ENCODE data around the gene ARHGAP33.
"Not testable (repeated sequence)": the region's sequence is repeated elsewhere in the genome, so short reads cannot be mapped to it uniquely, and the experiment has no call there.

The ARHGAP33 gene

GRCh38 chr19:35790981-35791813 lies 15.8 kb downstream of the ARHGAP33 start:
- Histone ChIP-seq H3K4me1 (ENCODE audit: control extremely low read depth in 1 of 4, control insufficient read depth in 4 of 4, insufficient read depth in 4 of 4, low read length in 3 of 4) (no peaks in the 10 kb centered on the region), H3K27ac (ENCODE audit: insufficient read depth in 1 of 2, low read depth in 1 of 2, low read length in 2 of 2, poor library complexity in 1 of 2, severe bottlenecking in 2 of 2) (no peak overlapping the region), H3K4me3 (ENCODE audit: control insufficient read depth in 1 of 7, extremely low read depth in 1 of 7, insufficient read depth in 4 of 7, low read depth in 2 of 7, low read length in 6 of 7) (no peak overlapping the region), H3K36me3 (ENCODE audit: control insufficient read depth in 4 of 4, insufficient read depth in 4 of 4, low read length in 3 of 4) (peaks cover 0 to 9% (median 0%) of the 10 kb centered on the region in 4 experiments), H3K9me3 (ENCODE audit: control extremely low read depth in 1 of 5, control insufficient read depth in 4 of 5, insufficient read depth in 2 of 5, low read depth in 1 of 5, low read length in 4 of 5) (no peaks in the 10 kb centered on the region), H3K27me3 (replicated peaks in 2 of 5; ENCODE audit: control insufficient read depth in 4 of 5, insufficient read depth in 5 of 5, low read length in 4 of 5) (peaks cover 0 to 9% (median 3%) of the 10 kb centered on the region in 5 experiments)
- 93% methylated on average over 18 of the region's 20 CpGs for WGBS (ENCODE audit: insufficient coverage)
- ChIA-PET POLR2A (interaction anchor here (0.6 kb wide), 1 partner anchor 13 kb away, joined by 3 read pairs; no protein-coding TSS in a partner anchor), CTCF (no interaction called here)
- DNase-seq: peak in 2 of 3 donors; percentile 14 to 16

GRCh38 chr19:35791814-35792279 lies 16.5 kb downstream of the ARHGAP33 start:
- peaks cover 2 to 15% (median 8%) of the 10 kb centered on the region in 5 experiments for H3K27me3 ChIP-seq (replicated peaks in 2 of 5; ENCODE audit: control insufficient read depth in 4 of 5, insufficient read depth in 5 of 5, low read length in 4 of 5)
- DNase-seq: no peak
- ChIA-PET POLR2A (no interaction called here), CTCF (no interaction called here)
- no peaks in the 10 kb centered on the region for H3K9me3 ChIP-seq (ENCODE audit: control extremely low read depth in 1 of 5, control insufficient read depth in 4 of 5, insufficient read depth in 2 of 5, low read depth in 1 of 5, low read length in 4 of 5)
- H3K4me3 ChIP-seq (ENCODE audit: control insufficient read depth in 1 of 7, extremely low read depth in 1 of 7, insufficient read depth in 4 of 7, low read depth in 2 of 7, low read length in 6 of 7): no peak overlapping the region
- no peaks in the 10 kb centered on the region for H3K4me1 ChIP-seq (ENCODE audit: control extremely low read depth in 1 of 4, control insufficient read depth in 4 of 4, insufficient read depth in 4 of 4, low read length in 3 of 4)
- peaks cover 0 to 5% (median 0%) of the 10 kb centered on the region in 4 experiments for H3K36me3 ChIP-seq (ENCODE audit: control insufficient read depth in 4 of 4, insufficient read depth in 4 of 4, low read length in 3 of 4)
- no peak overlapping the region for H3K27ac ChIP-seq (ENCODE audit: insufficient read depth in 1 of 2, low read depth in 1 of 2, low read length in 2 of 2, poor library complexity in 1 of 2, severe bottlenecking in 2 of 2)
- WGBS (ENCODE audit: insufficient coverage): 100% methylated on average over 7 of the region's 9 CpGs

GRCh38 chr19:35792312-35792711 lies 16.9 kb downstream of the ARHGAP33 start:
- CTCF ChIA-PET: no interaction called here
- 94% methylated on average over 15 of the region's 15 CpGs for WGBS (ENCODE audit: insufficient coverage)
- peaks cover 2 to 20% (median 8%) of the 10 kb centered on the region in 5 experiments for H3K27me3 ChIP-seq (replicated peaks in 2 of 5; ENCODE audit: control insufficient read depth in 4 of 5, insufficient read depth in 5 of 5, low read length in 4 of 5)
- peaks cover 0 to 5% (median 2%) of the 10 kb centered on the region in 4 experiments for H3K4me1 ChIP-seq (ENCODE audit: control extremely low read depth in 1 of 4, control insufficient read depth in 4 of 4, insufficient read depth in 4 of 4, low read length in 3 of 4)
- peaks cover 0 to 1% (median 0%) of the 10 kb centered on the region in 4 experiments for H3K36me3 ChIP-seq (ENCODE audit: control insufficient read depth in 4 of 4, insufficient read depth in 4 of 4, low read length in 3 of 4)
- no peak overlapping the region for H3K4me3 ChIP-seq (ENCODE audit: control insufficient read depth in 1 of 7, extremely low read depth in 1 of 7, insufficient read depth in 4 of 7, low read depth in 2 of 7, low read length in 6 of 7)
- H3K27ac ChIP-seq (ENCODE audit: insufficient read depth in 1 of 2, low read depth in 1 of 2, low read length in 2 of 2, poor library complexity in 1 of 2, severe bottlenecking in 2 of 2): no peak overlapping the region
- no peak for DNase-seq
- POLR2A ChIA-PET: no interaction called here
- no peaks in the 10 kb centered on the region for H3K9me3 ChIP-seq (ENCODE audit: control extremely low read depth in 1 of 5, control insufficient read depth in 4 of 5, insufficient read depth in 2 of 5, low read depth in 1 of 5, low read length in 4 of 5)

GRCh38 chr19:35792888-35793287 lies 17.5 kb downstream of the ARHGAP33 start:
- ChIA-PET POLR2A (no interaction called here), CTCF (no interaction called here)
- DNase-seq: no peak
- Histone ChIP-seq H3K9me3 (ENCODE audit: control extremely low read depth in 1 of 5, control insufficient read depth in 4 of 5, insufficient read depth in 2 of 5, low read depth in 1 of 5, low read length in 4 of 5) (no peaks in the 10 kb centered on the region), H3K4me1 (ENCODE audit: control extremely low read depth in 1 of 4, control insufficient read depth in 4 of 4, insufficient read depth in 4 of 4, low read length in 3 of 4) (peaks cover 0 to 9% (median 4%) of the 10 kb centered on the region in 4 experiments), H3K27ac (ENCODE audit: insufficient read depth in 1 of 2, low read depth in 1 of 2, low read length in 2 of 2, poor library complexity in 1 of 2, severe bottlenecking in 2 of 2) (no peak overlapping the region), H3K27me3 (replicated peaks in 2 of 5; ENCODE audit: control insufficient read depth in 4 of 5, insufficient read depth in 5 of 5, low read length in 4 of 5) (peaks cover 2 to 26% (median 8%) of the 10 kb centered on the region in 5 experiments), H3K4me3 (ENCODE audit: control insufficient read depth in 1 of 7, extremely low read depth in 1 of 7, insufficient read depth in 4 of 7, low read depth in 2 of 7, low read length in 6 of 7) (no peak overlapping the region), H3K36me3 (ENCODE audit: control insufficient read depth in 4 of 4, insufficient read depth in 4 of 4, low read length in 3 of 4) (no peaks in the 10 kb centered on the region)
- 94% methylated on average over 8 of the region's 8 CpGs for WGBS (ENCODE audit: insufficient coverage)

GRCh38 chr19:35793381-35794165 lies 18.2 kb downstream of the ARHGAP33 start:
- Histone ChIP-seq H3K27ac (ENCODE audit: insufficient read depth in 1 of 2, low read depth in 1 of 2, low read length in 2 of 2, poor library complexity in 1 of 2, severe bottlenecking in 2 of 2) (no peak overlapping the region), H3K27me3 (replicated peaks in 2 of 5; ENCODE audit: control insufficient read depth in 4 of 5, insufficient read depth in 5 of 5, low read length in 4 of 5) (peaks cover 2 to 30% (median 10%) of the 10 kb centered on the region in 5 experiments), H3K9me3 (ENCODE audit: control extremely low read depth in 1 of 5, control insufficient read depth in 4 of 5, insufficient read depth in 2 of 5, low read depth in 1 of 5, low read length in 4 of 5) (no peaks in the 10 kb centered on the region), H3K4me3 (ENCODE audit: control insufficient read depth in 1 of 7, extremely low read depth in 1 of 7, insufficient read depth in 4 of 7, low read depth in 2 of 7, low read length in 6 of 7) (no peak overlapping the region), H3K36me3 (ENCODE audit: control insufficient read depth in 4 of 4, insufficient read depth in 4 of 4, low read length in 3 of 4) (no peaks in the 10 kb centered on the region), H3K4me1 (ENCODE audit: control extremely low read depth in 1 of 4, control insufficient read depth in 4 of 4, insufficient read depth in 4 of 4, low read length in 3 of 4) (peaks cover 0 to 9% (median 4%) of the 10 kb centered on the region in 4 experiments)
- ChIA-PET POLR2A (no interaction called here), CTCF (interaction anchor here (1.1 kb wide), 1 partner anchor 11 kb away, joined by 3 read pairs; no protein-coding TSS in a partner anchor)
- DNase-seq: no peak
- WGBS (ENCODE audit: insufficient coverage): 93% methylated on average over 7 of the region's 7 CpGs

- H3K36me3 ChIP-seq (ENCODE audit: control insufficient read depth in 4 of 4, insufficient read depth in 4 of 4, low read length in 3 of 4); POLR2A ChIA-PET; H3K9me3 ChIP-seq (ENCODE audit: control extremely low read depth in 1 of 5, control insufficient read depth in 4 of 5, insufficient read depth in 2 of 5, low read depth in 1 of 5, low read length in 4 of 5); CTCF ChIA-PET; H3K4me3 ChIP-seq (ENCODE audit: control insufficient read depth in 1 of 7, extremely low read depth in 1 of 7, insufficient read depth in 4 of 7, low read depth in 2 of 7, low read length in 6 of 7); DNase-seq; H3K27ac ChIP-seq (ENCODE audit: insufficient read depth in 1 of 2, low read depth in 1 of 2, low read length in 2 of 2, poor library complexity in 1 of 2, severe bottlenecking in 2 of 2); H3K4me1 ChIP-seq (ENCODE audit: control extremely low read depth in 1 of 4, control insufficient read depth in 4 of 4, insufficient read depth in 4 of 4, low read length in 3 of 4): not testable (repeated sequence)
- H3K27me3 ChIP-seq (replicated peaks in 2 of 5; ENCODE audit: control insufficient read depth in 4 of 5, insufficient read depth in 5 of 5, low read length in 4 of 5): peaks cover 2 to 35% (median 11%) of the 10 kb centered on the region in 5 experiments
- no CpG with 5 or more reads among the region's 1 CpG for WGBS (ENCODE audit: insufficient coverage)
Observed at GRCh38 chr19:35795564-35795963, 20.2 kb downstream of the ARHGAP33 start.
